ENCODE measurements around the gene MTTP.

MTTP gene

DNA sequence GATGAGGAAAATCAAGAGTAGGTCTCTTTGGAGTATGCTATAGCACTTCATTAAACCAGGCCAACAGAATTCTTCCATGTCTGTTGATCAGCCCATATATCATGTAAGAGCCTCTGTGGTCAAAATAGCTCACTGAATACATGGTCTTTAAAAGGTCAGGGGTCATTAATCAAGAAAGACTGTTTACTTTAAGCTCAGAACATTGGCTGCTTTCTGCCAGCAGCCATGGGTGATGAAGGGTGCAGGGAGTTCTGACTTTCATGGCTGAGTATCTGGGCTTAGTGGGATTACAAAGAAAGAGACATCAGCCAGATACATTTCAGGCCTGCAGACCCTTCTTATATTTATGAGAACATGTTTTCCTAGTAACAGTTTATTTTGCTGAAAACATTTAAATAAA, 90.1 kb downstream of the MTTP start:
- DNase-seq (ENCODE audit: extremely low spot score) = no peak
- ChIA-PET CTCF (no interaction called here), POLR2A (no interaction called here)
- TF ChIP-seq SUZ12 (IDR thresholded peaks at IDR 0.05) (no peak), BHLHE40 (IDR thresholded peaks at IDR 0.05; ENCODE audit: borderline replicate concordance) (no peak), FOXA1 (IDR thresholded peaks at IDR 0.05) (no peak), TARDBP (IDR thresholded peaks at IDR 0.05) (no peak), ELF4 (IDR thresholded peaks at IDR 0.05) (no peak), L3MBTL2 (conservative IDR thresholded peaks at IDR 0.05) (no peak), SP1 (IDR thresholded peaks at IDR 0.05) (no peak), ARNT (IDR thresholded peaks at IDR 0.05) (no peak), FOXK2 (IDR thresholded peaks at IDR 0.05) (no peak), CTBP1 (IDR thresholded peaks at IDR 0.05; ENCODE audit: borderline replicate concordance) (no peak)
- TF ChIP-seq, protein P1, sequence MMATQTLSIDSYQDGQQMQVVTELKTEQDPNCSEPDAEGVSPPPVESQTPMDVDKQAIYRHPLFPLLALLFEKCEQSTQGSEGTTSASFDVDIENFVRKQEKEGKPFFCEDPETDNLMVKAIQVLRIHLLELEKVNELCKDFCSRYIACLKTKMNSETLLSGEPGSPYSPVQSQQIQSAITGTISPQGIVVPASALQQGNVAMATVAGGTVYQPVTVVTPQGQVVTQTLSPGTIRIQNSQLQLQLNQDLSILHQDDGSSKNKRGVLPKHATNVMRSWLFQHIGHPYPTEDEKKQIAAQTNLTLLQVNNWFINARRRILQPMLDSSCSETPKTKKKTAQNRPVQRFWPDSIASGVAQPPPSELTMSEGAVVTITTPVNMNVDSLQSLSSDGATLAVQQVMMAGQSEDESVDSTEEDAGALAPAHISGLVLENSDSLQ (IDR thresholded peaks at IDR 0.05) = no peak

DNA sequence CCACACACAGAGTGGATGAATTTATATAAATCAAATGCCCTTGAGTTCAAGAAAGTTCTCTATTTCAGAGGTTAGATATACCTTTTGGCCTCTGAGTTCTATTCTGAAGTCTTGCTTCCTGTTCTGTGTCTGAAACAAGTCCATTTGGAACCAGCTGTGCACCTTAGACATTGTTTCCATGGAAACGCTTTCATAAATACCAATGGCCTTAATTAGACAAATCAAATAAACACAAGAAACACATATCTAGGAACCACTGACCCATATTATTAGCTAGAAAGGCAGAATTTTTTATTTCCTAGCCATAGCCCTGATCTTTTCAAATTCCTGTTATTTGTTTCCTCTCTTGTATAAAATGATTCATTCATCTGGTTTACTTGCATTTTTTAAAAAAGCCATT, 91.4 kb downstream of the MTTP start:
- CTCF ChIA-PET = no interaction called here
- POLR2A ChIA-PET = no interaction called here
- no peak for DNase-seq (ENCODE audit: extremely low spot score)
- no peak for TF ChIP-seq ELF4 (IDR thresholded peaks at IDR 0.05)
- no peak for TF ChIP-seq ARNT (IDR thresholded peaks at IDR 0.05)
- TF ChIP-seq SUZ12 (IDR thresholded peaks at IDR 0.05) = no peak
- no peak for TF ChIP-seq CTBP1 (IDR thresholded peaks at IDR 0.05; ENCODE audit: borderline replicate concordance)
- TF ChIP-seq, protein P1 (IDR thresholded peaks at IDR 0.05) = no peak
- TF ChIP-seq BHLHE40 (IDR thresholded peaks at IDR 0.05; ENCODE audit: borderline replicate concordance) = no peak
- no peak for TF ChIP-seq L3MBTL2 (conservative IDR thresholded peaks at IDR 0.05)
- TF ChIP-seq LEF1 (IDR thresholded peaks at IDR 0.05; ENCODE audit: borderline replicate concordance) = no peak
- no peak for TF ChIP-seq NFRKB (IDR thresholded peaks at IDR 0.05)
- no peak for TF ChIP-seq HDGF (IDR thresholded peaks at IDR 0.05; ENCODE audit: borderline replicate concordance)
- TF ChIP-seq SP1 (IDR thresholded peaks at IDR 0.05) = no peak
- TF ChIP-seq TARDBP (IDR thresholded peaks at IDR 0.05) = no peak
- no peak for TF ChIP-seq ZNF384 (IDR thresholded peaks at IDR 0.05)
- no peak for TF ChIP-seq FOXA1 (IDR thresholded peaks at IDR 0.05)
- no peak for TF ChIP-seq FOXM1 (IDR thresholded peaks at IDR 0.05; ENCODE audit: borderline replicate concordance)
- TF ChIP-seq FOXK2 (IDR thresholded peaks at IDR 0.05) = no peak

DNA sequence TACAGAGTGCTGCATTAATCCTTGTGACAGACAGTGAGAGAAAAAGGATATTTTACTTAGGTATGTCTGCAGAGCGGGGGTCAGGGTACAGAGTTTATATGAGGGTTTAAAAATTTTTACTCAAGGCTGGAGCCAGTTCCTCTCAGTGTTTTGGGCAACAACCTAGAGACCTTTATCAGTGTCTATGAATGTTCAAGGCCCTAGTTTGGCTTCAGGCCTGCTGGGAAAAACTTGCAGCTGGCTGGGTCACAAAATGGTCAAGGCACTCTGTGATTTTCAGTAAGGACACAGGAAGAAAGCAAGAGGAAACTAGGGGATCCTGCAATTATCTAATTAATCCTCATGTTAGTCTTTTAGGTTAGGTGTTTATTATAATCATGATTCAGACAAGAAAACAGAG, 93.8 kb downstream of the MTTP start:
- ChIA-PET POLR2A (no interaction called here), CTCF (no interaction called here)
- TF ChIP-seq HDGF (IDR thresholded peaks at IDR 0.05; ENCODE audit: borderline replicate concordance) (no peak), SUZ12 (IDR thresholded peaks at IDR 0.05) (no peak), ELF4 (IDR thresholded peaks at IDR 0.05) (no peak)
- no peak for DNase-seq (ENCODE audit: extremely low spot score)

DNA sequence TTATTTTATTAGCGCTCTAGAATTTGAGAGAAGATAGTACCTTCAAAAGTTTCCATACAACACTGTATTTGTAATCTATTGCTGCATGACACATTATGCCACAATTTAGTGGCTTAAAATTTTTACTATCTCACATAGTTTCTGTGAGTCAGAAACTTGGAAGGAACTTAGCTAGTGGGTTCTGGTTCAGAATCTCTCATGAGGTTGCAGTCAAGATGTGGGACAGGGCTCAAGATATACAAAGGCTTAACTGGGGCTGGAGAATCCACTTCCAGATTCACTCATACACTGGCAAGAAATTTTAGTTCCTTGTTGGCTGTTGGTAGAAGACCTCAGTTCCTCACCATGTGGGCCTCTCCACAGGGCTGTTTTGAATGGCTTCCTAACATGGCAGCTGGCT, 94.5 kb downstream of the MTTP start:
- no peak for DNase-seq (ENCODE audit: extremely low spot score)
- ChIA-PET CTCF (no interaction called here), POLR2A (no interaction called here)
- TF ChIP-seq NFRKB (IDR thresholded peaks at IDR 0.05) (no peak), LEF1 (IDR thresholded peaks at IDR 0.05; ENCODE audit: borderline replicate concordance) (no peak)
- TF ChIP-seq, protein P1 (IDR thresholded peaks at IDR 0.05) = no peak

DNA sequence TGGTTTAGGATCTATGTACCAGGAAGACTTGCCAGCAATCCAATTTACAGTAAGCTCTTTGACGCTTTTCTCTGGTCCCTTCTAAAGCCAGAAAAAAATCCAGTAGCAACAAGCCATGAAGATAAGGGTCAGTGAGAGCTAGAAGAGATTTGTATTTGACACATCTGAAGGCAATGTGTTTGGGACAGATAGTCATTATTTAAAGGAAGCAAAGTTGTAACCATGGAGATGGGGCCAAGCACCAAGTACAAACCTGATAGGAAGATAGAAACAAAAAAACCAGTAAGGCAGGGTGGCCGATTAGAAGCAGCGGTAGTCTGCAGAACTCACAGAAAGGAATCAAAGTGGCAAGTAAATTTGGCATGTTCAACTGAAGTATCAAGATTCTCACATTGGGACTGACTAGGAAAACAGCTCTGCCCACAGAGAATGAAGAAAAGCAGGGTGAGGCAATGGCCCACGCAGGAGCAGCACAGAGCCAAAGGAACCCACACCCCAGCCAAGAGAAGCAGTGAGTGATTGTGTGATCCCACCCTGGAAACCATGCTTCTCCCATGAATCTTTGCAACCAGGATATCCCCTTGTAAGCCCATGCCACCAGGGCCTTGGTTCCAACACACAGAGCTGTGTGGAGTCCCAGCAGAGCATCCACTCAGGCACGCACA, 95.9 kb downstream of the MTTP start:
- ChIA-PET CTCF (no interaction called here), POLR2A (no interaction called here)
- DNase-seq (ENCODE audit: extremely low spot score) = no peak
- no peak for TF ChIP-seq BHLHE40 (IDR thresholded peaks at IDR 0.05; ENCODE audit: borderline replicate concordance)
- TF ChIP-seq TARDBP (IDR thresholded peaks at IDR 0.05) = no peak
- TF ChIP-seq CTBP1 (IDR thresholded peaks at IDR 0.05; ENCODE audit: borderline replicate concordance) = no peak
- no peak for TF ChIP-seq FOXK2 (IDR thresholded peaks at IDR 0.05)
- TF ChIP-seq FOXM1 (IDR thresholded peaks at IDR 0.05; ENCODE audit: borderline replicate concordance) = no peak
- TF ChIP-seq NFRKB (IDR thresholded peaks at IDR 0.05) = no peak
- no peak for TF ChIP-seq SUZ12 (IDR thresholded peaks at IDR 0.05)
- no peak for TF ChIP-seq FOXA1 (IDR thresholded peaks at IDR 0.05)
- no peak for TF ChIP-seq HDGF (IDR thresholded peaks at IDR 0.05; ENCODE audit: borderline replicate concordance)
- TF ChIP-seq LEF1 (IDR thresholded peaks at IDR 0.05; ENCODE audit: borderline replicate concordance) = no peak
- TF ChIP-seq, protein P1 (IDR thresholded peaks at IDR 0.05) = no peak
- no peak for TF ChIP-seq ELF4 (IDR thresholded peaks at IDR 0.05)
- TF ChIP-seq SP1 (IDR thresholded peaks at IDR 0.05) = no peak
